SH-SY5Y (cell line): Measurements from ENCODE around the gene ADCY2.

Experiments used
- GATA2 ChIP-seq: IDR thresholded peaks from 2 replicates; pipeline ENCODE4 v1.6.1; 2011; ENCODE audit warnings: mild to moderate bottlenecking, low read depth, low read length
- GATA3 ChIP-seq: IDR thresholded peaks from 2 replicates; pipeline ENCODE4 v1.6.1; 2011; ENCODE audit warnings: low read depth, mild to moderate bottlenecking, low read length, moderate library complexity

The ADCY2 gene

DNA sequence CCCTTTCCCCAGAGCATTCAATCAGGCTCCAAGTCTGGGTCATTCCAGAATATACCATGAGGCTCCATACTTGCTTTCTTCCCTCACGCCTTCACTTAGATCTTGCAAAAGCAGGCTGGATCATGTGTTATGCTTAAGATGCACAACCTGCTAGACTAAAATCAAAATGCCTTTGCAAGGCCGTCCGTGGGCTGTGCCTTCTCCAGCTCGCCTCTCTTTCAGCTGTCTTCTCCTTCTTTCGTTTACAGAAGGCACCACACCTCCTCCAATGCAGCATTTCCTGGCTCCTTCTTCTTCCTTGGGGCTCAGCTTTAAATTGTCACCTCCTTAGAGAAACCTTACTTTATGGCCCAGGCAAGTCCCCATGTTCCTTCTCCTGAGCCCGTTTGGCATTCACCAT is 150.6 kb downstream of the ADCY2 start:
- TF ChIP-seq GATA3 (no peak), GATA2 (no peak)

DNA sequence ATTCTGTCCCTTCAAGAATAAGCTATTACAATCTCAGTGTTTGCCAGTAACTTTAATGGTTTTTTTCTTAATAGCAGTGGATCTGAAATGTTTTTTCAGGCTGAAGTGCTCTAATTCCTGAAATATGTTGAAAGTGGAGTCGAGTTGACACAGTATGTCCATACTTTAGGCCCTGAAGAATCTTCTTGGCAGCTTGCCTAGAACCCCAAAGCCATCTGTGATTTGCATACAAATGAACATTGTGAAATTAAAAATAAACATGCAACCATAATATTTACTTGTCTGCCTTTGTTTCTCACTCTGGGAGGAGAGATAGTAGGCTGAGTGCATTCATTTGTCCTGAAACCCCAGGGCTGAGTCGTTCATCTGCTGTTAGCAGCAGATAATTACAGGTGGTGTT is 152.7 kb downstream of the ADCY2 start:
- TF ChIP-seq GATA3 (no peak), GATA2 (no peak)

DNA sequence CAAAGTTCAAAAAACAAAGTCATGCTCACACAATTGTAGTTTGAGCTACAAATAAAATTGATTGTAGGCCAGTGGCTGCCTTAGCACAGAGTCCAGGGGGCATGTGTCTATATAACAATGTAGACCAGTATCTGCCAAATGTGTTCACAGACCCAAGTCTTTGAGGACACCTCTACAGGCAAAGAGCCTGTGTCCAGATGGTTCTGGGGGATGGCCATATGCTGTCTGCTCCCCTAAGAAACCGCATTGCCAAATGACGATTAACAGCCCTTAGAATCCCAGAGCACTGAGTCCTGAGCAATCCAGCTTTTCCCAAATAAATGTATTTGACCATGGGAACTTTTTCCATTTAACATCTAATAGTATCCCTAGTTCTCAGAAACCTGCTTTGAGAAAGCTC is 169.6 kb downstream of the ADCY2 start:
- TF ChIP-seq GATA2 (no peak), GATA3 (no peak)

- TF ChIP-seq GATA3 (no peak), GATA2 (no peak)
Observed at GRCh38 chr5:7576023-7576715, 180.2 kb downstream of the ADCY2 start.

GRCh38 chr5:7577381-7577780 is 181.4 kb downstream of the ADCY2 start:
- TF ChIP-seq GATA2 (no peak), GATA3 (no peak)

- TF ChIP-seq GATA2 (no peak), GATA3 (no peak)
Observed at GRCh38 chr5:7578071-7578470, 182.1 kb downstream of the ADCY2 start.

DNA sequence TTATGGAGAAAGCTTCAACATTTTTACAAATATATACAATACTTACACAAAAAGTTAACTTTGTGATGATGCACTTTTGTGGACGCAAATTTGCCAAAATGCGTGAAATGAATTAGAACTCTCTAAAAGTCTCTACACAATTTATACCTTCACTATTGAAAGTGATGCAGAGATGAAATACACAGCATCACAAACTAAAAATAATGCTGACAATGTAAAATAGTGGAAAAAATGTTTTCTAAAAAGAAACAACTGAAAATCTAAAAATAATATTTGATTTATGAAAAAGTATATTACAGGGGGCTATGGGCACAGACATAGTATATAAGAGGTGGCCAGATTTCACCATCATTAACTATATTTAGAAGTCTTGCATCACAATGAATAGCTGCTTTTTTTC is 188.8 kb downstream of the ADCY2 start:
- TF ChIP-seq GATA2 (no peak), GATA3 (no peak)

DNA sequence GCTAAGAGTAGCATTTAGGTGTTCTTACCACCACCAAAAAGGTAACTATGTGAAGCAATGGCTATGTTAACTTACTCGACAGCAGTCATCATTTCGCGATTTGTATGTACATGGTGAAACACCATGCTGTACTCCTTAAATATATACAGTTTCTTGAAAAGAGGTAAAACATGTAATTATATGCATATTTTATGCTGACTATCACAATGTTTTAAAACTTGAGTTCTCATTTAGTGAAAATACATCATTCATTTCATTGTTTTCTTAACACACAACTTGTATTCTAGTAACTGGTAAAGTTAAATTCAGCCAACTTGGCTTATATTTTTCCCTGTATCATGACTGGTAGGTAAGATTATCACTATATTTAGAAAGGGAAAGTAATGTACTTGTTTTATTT is 189.9 kb downstream of the ADCY2 start:
- TF ChIP-seq GATA3, result no peak

DNA sequence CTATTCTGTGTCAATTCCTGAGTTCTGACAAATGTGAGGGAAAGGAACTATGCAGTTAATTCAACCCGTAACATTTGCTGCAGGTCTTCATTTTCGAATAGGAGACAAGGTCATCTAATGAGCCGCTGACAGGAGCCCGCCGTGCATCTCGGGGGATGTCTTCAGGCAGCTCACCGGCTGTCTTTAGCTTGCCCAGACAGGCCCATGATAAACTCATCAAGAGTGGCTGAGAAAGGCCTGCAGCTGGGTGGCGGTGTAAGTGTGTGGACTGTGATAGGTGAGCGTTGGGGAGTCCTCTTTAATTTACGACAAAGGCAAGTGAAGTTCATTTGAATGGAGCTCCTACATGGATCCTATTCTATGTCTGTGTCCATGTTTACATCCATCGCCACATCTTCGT is 190.5 kb downstream of the ADCY2 start:
- TF ChIP-seq GATA2, result no peak
- TF ChIP-seq GATA3, result no peak

DNA sequence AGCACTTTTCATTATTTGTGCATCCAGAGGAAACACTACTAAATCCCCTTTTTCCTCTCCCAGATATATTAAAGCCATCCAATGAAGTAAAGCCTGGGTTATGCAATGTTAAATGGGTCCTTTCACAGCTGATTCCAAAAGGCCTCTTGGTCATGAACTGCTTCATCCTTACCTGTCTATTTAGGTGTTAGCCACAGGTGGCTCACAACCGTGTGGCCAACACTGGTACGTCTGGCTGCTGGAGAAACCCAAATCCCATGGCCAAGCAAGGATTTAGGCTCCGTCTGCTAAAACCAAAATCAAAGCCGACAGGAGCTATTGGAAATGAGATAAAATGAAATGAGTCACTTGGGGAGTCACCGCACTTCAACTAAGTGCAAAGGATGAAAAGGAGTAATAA is 193.9 kb downstream of the ADCY2 start:
- TF ChIP-seq GATA2 (no peak), GATA3 (no peak)

DNA sequence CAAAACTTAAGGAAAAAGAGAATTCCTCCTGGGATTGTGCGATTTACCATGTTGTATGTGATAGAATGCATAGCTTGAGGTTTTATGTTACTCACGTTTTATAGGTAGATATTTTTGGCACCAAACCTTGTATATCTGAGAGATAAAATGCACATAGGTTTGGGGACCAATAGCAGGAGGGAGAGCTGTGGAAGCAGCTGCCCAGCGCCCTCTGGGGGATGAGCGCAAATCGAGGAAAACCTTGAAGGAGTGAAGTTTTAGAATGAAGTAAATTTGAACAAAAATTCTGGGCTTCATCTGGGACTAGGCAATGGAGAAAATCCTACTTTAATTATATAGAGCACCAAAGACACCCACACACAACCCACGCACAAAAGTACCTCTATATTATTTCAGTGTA is 197.0 kb downstream of the ADCY2 start:
- TF ChIP-seq GATA2 (no peak), GATA3 (no peak)

- TF ChIP-seq GATA3 (no peak), GATA2 (no peak)
Observed at GRCh38 chr5:7597059-7597642, 201.2 kb downstream of the ADCY2 start.

DNA sequence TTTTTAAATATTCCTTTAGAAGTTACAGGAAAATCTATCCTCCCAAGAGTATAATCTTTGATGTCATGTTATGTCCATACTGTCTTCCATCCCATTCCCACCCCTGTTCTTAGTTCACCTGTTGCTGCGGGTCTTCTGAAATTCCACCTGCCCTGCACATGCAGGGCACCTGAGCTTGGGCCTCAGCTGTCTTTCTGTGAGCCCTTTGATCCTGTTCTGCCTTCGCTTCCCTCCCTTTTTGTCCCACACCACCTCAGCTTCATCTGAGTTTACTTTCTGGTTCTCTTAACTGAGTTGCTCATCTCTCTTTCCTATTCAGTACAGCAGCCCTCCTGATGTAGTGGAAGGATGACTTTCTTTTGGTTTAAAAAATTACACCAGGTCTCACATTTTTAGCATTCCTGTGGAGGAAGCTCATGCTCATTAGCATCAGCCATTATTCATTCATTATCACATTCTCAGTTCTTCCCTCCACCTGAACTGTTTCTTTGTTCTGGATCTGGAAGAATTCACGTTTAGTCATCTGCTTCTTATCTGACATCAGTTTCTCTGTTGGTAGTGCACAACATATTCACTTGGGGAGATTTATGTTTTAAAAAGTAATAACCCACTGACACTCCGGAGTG is 211.0 kb downstream of the ADCY2 start:
- no peak for TF ChIP-seq GATA2
- TF ChIP-seq GATA3, result no peak

DNA sequence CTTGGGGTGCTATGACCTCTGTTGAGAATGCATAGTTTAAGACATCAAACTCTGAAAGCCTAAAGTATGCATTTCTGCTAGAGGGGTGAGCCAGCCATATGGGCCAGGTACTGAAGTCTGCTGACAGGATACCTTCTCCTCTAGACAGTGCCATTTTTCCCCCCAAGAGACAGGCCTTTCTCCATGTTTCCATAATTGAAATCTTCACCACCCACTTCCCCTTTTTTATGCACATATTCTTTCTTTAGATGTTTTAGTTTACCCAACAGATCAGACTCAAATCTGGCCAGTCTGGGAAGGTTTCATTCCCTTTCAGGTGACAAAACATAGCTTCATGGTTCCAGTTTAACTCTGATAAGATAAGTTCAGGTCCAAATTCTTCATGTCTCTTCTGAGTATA is 212.8 kb downstream of the ADCY2 start:
- TF ChIP-seq GATA3 (no peak), GATA2 (no peak)

GRCh38 chr5:7609726-7610125 is 213.8 kb downstream of the ADCY2 start:
- TF ChIP-seq GATA2 (no peak), GATA3 (no peak)
